Stimulated activated CD4-positive, alpha-beta T cell treated with anti-CD3 and anti-CD28 coated beads, Interleukin-4, amount 100 ng/mL, for 4 hours (primary cell): Measurements from ENCODE around the gene FGFR1OP2.
A peak's percentile ranks its signal among the peaks of the same experiment; 100 is the strongest.
"Not testable (repeated sequence)": the region's sequence is repeated elsewhere in the genome, so short reads cannot be mapped to it uniquely, and the experiment has no call there.

Source experiments
- DNase-seq, 2 experiments: peaks; one replicate each; pipeline ENCODE4 v3.0.0-alpha.2; 2020

FGFR1OP2 gene

DNA sequence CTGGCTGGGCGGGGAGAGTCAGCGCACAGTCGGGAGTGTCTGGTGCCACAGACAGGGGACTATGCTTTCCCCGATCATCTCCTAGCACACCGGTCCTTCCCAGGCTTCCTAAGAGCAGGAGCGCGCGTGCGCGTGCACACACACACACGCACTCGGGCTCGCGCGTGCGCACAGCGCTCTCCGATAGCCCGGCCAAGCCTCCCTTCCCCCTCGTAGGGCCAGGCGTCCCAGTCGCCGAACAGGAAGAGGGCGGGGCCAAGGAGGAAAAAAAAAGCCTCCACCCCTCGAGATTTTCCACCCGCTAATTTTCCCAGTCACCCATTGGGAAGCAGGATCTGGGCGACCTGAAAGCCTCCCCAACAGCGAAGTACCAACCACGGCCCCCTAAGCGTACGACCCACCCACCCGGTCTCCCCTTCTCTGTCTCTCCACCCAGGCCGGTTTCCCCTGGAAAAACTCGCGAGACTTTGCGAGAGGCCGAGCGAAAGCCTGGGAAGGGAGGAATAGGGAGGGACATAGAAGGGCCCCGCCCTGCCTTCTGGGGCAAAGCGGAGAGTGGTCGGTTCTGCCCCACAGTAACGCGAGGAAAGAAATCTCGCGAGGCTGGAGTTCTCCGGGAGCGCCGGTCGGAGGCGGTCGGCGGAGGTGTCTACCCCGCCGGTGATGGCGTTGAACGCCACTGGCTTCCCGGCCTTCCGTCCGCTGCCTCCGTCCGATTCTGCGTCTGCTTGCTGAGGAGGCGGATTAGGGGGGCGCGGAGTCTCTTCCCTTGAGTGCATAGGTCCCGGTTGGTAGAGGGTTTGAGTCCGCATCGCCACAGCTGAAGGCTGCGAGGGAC, at the start of gene FGFR1OP2, which contains the start of gene INTS13:
Gene FGFR1OP2 (plus strand): TSS at position 608 of the 838 bp plus-strand sequence. CDS start 15,689 bp downstream, outside the sequence.
Gene INTS13 (minus strand): TSS at position 119 of the 838 bp plus-strand sequence. CDS start 1,178 bp downstream, outside the sequence.
- peak; percentile 95 to 97 for DNase-seq

DNA sequence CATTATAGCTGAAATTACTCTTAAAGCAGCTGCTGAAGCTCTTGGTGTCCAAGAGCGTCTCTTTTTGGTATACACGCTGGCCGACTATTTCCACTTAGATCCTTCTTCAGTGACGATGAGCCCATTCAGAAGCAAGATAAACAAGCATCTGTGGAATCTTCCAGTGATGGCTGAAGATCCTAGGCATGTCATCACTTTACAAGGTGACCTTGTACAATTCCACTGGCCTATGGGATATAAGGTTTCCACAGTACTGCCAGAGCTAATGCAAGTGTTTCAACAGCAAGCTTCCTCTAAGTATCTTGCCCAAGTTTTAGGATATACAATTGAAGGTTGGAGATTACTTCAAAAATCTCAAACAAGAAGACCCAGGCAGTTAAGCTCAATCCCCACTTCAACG, 47.5 kb upstream of the FGFR1OP2 start:
- DNase-seq = no peak

DNA sequence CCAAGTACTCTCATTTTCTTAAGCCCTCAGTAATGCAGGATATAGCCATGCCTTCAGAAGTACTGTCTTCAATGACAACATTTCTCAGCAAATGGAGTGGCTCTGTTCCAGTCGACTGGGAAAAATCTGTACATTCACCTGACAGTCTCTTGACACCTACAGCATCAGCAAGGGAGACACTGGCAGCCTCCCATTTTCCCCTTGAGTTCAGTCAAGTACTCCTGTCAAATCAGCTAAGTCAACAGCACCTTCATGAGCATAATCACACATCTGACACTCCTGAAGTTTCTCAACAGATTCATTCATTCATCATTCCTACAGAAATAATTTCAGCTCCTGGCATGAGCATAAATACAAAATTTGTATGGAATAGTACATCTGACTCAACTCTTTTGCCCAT, 46.6 kb upstream of the FGFR1OP2 start:
- DNase-seq = no peak

DNA sequence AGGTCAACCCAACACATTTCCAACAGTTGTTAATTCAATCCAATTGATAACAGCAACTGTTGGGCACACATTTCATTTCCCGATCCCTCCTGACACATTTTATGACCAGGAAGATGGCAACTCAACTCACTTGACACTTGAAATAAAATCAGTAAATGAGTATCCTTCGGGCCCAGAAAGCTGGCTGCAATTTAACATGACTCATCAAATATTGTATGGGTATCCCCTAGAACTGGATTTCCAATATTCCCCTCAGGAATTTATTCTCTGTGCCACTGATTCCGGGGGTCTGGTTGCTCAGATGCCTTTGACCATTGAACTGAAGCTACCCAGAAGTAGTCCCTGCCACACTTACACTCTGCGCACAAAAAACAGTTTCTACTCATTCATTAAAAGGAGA, 42.6 kb upstream of the FGFR1OP2 start:
- DNase-seq = no peak

DNA sequence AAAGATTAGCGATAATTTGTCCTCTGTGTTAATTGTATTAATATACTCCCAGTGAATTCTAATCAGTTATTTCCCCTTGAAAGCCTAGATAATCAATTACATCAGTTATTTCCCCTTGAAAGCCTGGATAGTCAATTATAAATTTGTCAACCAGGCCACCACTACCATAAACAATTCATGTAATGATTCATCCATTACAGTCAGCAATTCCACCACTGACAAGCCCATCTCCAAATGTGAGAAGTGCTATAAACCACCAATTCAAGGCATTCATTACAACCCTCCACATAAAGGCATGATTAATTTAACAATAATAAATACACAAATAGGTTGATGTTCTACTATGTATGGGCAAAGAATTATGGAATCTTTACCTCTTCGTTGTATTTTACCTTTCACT, 41.4 kb upstream of the FGFR1OP2 start:
- DNase-seq = no peak

DNA sequence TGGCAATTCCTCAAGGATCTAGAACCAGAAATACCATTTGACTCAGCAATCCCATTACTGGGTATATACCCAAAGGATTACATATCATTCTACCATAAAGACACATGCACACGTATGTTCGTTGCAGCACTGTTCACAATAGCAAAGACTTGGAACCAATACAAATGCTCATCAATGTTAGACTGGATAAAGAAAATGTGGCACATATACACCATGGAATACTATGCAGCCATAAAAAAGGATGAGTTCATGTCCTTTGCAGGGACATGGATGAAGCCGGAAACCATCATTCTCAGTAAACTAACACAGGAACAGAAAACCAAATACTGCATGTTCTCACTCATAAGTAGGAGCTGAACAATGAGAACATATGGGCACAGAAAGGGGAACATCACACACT, 34.9 kb upstream of the FGFR1OP2 start:
- not testable (repeated sequence) for DNase-seq

DNA sequence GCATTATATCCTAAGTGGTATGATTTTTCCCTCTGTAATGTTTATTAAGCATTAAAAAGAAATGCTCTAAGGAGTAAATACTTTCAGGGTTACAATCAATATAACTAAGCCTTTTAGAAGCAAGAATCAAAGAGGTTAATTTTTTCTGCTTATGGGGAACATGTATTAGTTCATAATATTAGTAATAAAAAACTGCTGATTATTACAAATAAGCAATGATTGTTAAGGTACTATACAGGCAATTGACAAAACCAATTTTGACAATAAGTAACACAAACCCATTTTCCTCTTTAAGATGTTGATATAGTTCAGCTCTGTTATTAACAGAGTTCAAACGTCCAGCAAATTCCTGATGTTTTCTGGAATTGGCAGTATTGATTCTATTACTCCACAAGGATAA, 32.2 kb upstream of the FGFR1OP2 start:
- no peak for DNase-seq

DNA sequence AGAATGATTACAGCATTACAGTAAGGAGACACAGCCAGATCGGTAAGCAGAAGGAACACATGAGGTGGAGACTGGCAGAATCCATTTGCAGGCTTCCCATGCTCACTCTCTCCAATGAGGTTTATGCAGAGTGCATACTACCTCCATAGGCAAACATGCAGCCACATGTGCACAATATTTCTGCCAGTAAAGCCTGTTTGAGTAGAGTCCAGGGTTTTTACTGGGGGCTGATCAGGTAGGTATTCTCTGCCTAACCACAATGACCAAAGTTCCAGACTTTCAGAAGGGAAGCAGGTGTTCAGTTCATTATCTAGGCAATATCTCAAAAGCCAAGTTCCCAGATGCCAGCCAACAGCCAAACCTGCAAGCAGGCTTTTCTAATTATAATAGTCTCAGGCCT, 31.6 kb upstream of the FGFR1OP2 start:
- DNase-seq = no peak

DNA sequence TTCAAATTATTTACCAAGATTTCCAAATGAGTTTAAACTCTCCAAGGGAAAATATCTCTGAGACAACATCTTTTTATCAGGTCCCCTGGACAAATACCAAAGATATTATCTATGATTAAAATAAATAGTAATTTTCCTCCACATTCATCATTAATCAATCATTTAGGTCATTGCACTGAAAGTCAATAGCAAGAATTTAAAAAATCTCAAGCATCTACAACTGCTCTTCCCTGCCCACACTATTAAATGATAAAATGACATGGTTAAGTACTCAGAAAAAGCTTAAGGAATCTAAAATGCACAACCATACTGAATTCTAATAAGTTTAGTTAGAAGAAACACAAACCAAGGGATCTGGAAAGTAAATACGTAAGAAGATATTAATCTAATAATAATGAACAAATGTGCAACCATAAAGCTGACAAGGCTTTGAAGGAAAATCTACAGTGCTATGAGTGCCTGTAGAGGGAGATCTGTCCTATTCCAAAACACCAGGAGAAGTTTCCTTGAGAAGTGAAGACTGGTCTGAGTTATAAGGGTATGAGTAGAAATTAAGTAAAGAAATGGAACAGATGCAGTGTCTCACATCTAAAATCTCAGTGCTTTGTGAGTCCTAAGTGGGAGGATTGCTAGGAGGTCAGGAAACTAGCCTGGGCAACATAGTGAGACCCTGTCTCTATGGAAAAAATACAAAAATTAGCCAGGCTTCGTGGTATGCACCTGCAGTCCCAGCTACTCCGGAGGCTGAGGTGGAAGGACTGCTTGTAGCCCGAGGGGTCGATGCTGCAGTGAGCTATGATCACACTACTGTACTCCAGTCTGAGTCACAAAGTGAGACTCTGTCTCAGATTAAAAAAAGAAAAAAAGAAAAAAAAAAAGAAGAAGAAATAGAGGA, 19.7 kb upstream of the FGFR1OP2 start:
- no peak for DNase-seq

DNA sequence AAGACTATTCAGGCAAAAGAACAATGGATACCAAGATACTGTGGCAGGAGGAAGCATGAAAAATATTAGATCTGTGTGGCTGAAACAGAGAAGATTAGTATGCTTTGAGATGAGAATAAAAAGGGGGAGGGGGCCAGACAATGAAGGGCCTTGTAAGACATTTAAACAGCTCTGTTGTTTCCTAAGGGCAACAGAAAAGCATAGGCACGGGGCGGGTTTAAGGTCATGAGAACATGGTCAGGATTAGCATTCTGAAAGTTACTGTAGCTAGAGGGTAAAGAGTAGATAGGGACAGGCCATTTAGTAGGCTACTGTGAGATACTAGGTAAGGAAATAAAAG, 19.1 kb upstream of the FGFR1OP2 start:
- DNase-seq = no peak

DNA sequence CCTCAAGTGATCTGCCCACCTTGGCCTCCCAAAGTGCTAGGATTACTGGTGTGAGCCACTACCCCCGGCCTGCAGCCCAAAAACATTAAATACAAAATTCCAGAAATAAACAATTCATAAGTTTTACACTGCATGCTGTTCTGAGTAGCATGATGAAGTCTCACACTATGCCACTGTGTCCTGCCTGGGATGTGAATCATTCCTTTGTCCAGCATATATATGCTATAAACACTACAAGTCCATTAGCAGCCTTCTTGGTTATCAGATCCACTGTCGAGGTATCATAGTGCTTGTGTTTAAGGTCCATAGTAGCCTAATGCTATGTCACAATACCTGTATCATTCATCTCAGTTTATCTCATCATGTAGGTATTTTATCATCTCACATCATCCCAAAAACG, 16.4 kb upstream of the FGFR1OP2 start:
- DNase-seq = no peak

DNA sequence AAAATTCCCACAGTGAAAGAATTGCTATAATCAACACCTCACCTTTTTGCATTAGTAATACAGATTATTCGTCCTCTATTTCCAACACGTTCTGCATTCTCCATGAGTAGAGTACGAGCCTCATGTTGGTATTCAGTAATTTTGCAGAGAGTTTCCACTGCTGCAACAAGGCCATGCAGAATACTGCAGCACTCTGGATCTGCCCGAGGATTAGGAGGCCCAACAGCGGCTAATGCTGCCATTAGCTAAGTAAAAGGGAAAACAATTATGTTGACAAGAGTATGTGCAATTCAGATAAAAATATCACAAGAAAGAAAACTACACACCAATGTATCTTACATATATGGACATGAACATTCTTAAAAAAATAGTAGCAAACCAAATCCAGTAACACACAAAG, 9.6 kb upstream of the FGFR1OP2 start:
- DNase-seq = no peak

DNA sequence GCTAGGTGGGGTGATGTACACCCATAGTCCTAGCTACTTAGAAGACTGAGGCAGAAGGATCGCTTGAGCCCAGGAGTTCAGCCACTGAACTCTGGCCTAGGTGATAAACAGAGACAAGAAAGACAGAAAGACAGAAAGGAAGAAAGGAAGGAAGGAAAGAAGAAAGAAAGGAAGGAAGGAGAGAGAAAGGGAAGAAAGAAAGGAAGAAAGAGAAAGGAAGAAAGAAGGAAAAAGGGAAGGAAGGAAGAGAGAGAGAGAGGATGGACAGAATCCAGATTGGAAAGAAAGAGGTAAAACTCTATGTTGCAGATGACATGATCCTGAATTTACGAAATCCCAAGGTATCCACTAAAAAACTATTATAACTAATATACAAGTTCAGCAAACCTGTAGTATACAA, 8.7 kb upstream of the FGFR1OP2 start:
- DNase-seq = no peak

DNA sequence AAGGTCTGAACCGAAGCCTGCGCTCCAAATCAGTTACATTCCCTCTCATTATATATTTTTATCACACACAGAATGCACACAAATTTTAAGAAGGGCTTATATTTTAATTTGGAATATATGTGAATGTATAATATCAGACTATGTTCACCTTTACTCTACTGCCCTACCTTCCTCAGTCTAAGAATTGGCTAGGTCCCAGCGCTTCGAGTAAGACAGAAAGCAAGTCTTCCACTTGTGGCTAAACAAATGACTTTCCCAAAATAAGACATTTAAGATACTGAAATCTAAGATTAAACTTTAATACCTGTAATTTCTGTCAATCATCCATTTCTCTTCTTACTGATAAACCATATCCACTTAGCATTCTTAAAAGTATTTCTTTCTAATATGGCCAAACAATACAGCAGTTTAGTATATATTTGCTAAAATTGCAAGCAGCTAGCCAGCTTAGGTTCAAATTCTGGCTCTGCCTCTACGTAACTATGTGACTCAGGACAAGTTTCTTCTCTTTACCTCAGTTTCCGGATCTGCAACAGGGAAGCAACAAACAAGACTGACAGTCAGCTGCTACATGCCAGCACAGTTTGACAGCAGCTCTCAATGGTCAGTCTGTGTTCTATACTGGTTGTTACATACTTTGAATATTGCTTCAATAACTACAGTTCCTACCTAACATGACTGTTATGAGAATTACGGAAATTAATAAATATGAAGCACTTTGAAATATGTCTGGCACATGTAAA, 2.5 kb upstream of the FGFR1OP2 start:
- DNase-seq = no peak

DNA sequence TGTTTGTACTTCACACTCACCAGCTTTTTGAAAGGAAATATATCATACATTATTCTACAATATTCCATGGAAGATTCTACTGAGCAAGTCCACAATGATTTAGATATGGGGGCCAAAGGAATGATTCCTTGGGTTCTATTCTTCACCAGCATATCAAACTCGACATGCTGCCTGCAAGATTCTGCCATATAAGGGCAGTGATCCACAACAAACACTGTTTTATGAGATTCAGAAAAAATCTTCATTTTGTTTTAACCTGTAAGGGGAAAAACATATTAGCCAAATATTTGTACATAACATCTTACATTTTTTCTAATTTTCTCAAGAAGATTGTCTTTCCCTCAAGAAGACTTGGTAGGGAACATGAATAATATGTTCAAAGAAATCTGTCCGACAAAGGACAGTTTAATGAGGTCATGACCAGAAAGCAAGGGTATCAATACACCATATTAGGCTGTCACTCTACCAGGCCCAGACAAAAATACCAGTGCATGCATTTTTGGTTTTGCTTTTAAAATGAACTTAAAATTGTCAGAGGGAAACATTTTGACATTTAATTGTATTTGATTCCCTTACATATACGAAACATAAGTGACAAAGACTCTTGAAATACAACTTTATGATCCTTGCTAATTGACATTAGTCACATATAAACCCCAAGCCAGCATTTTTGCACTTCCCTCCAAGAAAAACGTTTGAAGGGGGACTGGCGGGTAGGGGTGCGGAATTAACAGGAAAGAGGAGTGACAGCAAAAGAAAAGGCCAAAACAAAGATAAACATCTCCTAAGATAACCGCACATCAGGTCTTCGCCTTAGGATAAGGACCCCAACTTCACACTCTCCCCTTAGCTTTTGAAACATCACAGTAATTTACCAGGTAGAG, 1.5 kb upstream of the FGFR1OP2 start:
- DNase-seq = no peak

DNA sequence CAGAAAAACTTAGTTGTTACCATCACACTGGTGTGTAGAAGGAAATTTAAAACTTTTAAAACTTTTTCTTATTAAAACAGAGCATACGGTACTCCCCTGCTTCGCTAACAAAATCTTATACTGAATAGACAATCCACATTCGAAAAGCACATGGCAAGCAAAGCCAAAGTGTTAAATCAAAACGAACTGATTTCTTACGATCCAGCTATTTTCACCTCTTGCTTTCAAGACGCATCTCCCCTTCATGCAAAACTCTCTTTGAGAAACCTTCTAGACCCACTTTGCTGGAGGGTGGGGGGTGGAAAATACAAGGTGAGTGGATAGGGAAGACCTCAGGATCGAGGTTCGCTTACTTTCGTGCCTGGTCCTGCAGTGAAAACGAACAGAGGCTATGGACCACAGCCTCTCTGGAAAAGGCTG, 817 bp upstream of the FGFR1OP2 start:
- DNase-seq = no peak

DNA sequence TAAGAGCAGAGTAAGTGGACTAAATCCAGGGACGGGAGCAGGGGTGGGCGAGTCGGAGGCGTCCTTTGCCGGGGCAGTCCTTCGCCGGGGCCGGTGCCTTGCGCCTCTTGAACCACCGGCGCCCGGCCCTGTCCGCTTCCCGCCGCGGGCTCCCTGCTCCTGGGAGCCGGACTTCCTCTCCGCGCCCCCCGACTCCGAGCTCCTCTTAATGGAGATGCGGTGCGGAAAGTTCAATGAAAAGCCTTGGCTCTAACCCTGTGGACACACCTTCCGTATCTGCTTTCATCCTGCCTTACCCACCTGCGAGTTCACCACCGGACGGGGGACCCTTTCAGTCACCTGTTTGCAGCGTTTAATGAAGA, 412 bp downstream of the FGFR1OP2 start:
- DNase-seq = no peak

DNA sequence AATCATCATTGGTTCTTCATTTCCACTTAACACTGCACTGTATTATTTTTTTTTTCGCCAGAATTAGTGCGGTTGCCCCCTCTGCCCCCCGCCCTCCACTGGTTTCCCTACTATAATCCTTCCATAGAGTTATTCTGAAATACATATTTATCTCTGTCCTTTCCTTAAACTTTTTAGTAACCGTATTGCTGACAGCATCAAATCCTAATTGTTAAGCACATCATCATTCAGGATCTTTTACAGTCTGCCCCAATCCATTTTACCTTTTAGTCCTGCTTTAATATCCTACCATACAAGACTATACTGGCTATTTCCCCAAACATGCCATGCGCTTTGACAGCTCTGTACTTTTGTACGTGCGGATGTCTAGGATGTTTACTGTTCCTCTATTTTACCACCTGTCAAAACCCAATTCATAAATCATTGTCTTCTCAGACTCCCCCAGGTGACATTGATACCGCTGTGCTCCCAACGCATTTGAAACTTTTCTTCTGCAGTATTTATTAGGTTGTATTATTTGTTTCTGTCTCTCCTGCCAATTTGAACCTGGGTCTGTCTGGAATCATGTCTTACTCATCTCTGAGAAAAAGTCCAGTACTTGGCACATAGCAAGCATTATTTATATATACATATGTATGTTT, 1.0 kb downstream of the FGFR1OP2 start:
- no peak for DNase-seq

DNA sequence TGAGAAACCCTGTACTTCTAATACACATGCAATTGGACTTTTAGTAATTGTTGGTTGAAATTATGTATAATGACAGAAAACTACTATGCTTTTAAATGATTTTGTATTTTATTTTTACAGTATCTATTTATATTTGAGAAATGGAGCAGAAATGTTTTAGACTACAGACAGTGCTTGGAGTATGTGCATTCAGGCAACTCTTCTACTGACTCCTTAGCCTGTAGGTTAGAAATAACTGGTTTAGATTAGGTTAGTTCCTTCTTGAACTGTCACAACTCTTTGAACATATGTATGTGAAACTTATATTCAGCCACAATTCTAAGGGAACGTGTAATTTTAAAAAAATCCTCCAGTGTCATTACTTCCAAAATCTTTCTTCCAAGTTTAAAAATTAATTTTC, 1.7 kb downstream of the FGFR1OP2 start:
- no peak for DNase-seq

DNA sequence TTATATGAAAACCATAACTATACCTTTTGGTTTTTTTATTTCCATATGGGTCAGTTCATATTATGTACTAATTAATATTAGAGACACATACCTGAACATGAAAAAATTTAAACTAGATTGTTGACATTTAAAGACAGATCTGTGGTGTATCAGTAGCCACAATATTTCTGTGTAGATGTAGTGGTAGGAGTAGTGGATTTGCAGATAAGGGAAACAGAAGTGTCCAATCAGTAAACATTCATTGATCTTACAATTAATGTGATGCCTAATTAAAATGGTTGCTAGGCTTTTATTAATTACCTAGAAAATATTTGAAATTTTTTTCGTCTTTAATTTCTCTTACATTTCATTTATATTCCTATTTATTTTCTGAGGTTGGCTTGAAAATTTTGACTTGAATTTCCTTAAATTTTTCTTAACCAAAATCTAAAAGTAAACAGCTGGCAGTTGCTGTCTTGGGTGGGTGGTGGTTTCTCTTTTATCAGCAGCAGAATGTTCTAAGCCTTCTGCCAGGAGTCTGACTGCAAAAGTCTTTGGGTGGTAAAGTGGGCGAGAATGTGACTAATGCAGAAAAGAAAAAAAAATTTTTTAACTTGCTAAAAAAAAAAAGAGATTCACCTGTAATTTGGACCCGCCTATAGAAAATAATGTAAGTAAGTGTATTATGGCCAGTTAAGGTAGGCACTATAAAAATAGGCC, 2.4 kb downstream of the FGFR1OP2 start:
- peak in 1 of 2 experiments; percentile 39 for DNase-seq

DNA sequence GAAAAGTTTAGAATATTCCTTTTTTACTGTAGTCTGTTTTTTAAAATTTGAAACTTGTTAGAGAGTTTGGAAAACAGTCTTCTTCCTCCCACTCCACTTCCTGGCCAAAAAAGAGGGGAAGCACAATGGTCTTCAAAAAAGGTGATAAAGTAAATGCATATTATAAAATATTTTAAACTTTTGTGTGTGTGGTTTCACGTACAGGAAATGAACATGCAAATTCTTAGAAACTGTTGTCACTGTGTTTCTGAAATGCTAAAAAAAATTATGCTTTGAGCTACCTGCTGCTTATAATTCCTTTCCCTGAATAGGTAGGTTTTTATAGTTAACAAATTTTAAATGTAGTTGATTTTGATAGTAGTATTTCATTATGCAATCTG, 2.9 kb downstream of the FGFR1OP2 start:
- DNase-seq = no peak
